Duodenal mucosa (tissue), 2 donors: ENCODE results near the gene PYGO2.

Experiments used
- H3K27ac ChIP-seq: one replicate; pipeline ENCODE4 v1.7.0; 2013; ENCODE audit warnings: low read depth, low read length
- H3K27me3 ChIP-seq, 2 donors: one replicate each; pipeline ENCODE4 v1.7.0; 2013; ENCODE audit warnings: low read length in 2 of 2, control low read depth in 1 of 2; ENCODE audit not compliant: insufficient read depth in 2 of 2, control insufficient read depth in 1 of 2
- H3K36me3 ChIP-seq, 2 donors: one replicate each; pipeline ENCODE4 v1.7.0; 2013; ENCODE audit warnings: low read length in 2 of 2, control low read depth in 1 of 2; ENCODE audit not compliant: insufficient read depth in 2 of 2, control insufficient read depth in 1 of 2
- H3K4me1 ChIP-seq, 2 donors: one replicate each; pipeline ENCODE4 v1.7.0; 2013; ENCODE audit warnings: low read length in 2 of 2, control low read depth in 1 of 2; ENCODE audit not compliant: insufficient read depth in 2 of 2, control insufficient read depth in 1 of 2
- H3K4me3 ChIP-seq, 2 donors: one replicate each; pipeline ENCODE4 v1.7.0; 2013; ENCODE audit warnings: low read length in 2 of 2, low read depth in 1 of 2
- H3K9ac ChIP-seq, 2 donors: one replicate each; pipeline ENCODE4 v1.7.0; 2013; ENCODE audit warnings: low read length in 2 of 2, low read depth in 1 of 2
- H3K9me3 ChIP-seq, 2 donors: one replicate each; pipeline ENCODE4 v1.7.0; 2013; ENCODE audit warnings: low read length in 2 of 2, control low read depth in 1 of 2; ENCODE audit not compliant: control insufficient read depth in 1 of 2

The PYGO2 gene, protein sequence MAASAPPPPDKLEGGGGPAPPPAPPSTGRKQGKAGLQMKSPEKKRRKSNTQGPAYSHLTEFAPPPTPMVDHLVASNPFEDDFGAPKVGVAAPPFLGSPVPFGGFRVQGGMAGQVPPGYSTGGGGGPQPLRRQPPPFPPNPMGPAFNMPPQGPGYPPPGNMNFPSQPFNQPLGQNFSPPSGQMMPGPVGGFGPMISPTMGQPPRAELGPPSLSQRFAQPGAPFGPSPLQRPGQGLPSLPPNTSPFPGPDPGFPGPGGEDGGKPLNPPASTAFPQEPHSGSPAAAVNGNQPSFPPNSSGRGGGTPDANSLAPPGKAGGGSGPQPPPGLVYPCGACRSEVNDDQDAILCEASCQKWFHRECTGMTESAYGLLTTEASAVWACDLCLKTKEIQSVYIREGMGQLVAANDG

DNA sequence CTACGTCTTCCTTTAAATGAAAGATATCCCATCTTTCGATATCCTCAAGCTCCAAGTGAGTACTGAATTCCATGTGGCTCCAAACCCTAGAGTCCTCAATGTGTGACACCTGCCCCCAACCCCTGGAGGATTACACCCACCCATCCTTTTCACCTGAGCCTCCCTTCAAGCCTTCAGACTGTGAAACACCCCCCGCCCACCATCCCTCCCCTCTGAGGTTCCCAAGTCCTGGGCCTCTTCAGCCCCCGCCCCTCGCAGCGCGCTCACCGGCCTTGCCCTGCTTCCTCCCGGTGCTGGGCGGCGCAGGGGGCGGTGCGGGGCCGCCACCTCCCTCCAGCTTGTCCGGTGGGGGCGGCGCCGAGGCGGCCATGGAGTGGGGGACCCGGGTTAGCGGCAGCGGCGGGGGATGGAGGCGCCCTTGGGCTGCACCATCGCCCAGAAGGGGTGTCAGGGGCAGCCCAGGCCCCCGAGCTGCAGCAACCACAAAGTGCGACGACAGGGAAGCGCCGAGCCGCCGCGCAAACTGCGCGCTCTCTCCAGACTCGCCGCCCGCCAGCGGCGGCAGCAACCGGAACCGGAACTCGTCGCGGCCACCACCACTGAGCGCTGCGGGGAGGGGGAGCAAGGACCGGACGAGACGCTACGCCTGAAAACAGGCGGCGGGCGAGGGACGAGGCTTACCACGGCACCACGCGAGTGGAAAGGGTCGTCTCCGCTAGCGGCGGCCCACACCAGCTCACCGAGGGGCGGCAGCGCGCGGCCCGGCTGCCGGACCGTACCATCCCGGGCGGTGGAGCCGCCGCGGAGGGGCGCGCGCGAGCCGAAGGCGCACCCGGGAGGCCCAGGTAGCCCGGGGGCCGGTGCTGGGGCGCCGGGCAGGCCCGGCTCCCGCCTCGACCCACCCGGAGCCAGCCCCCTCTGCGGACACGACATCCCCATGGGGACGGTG is at the start of gene PYGO2:
TSS of gene PYGO2 (minus strand) at position 576 of the 949 bp plus-strand sequence. CDS start at position 370, 206 bp downstream.
- no peaks in the 10 kb centered on the region for H3K9me3 ChIP-seq
- H3K27ac ChIP-seq: peak within 1 kb of the TSS; percentile 99
- H3K27me3 ChIP-seq: no peaks in the 10 kb centered on the region
- H3K4me3 ChIP-seq: peak within 1 kb of the TSS; percentile 77 to 86
- H3K9ac ChIP-seq: peak within 1 kb of the TSS; percentile 76 to 85
- peaks cover 27 to 48% of the 10 kb centered on the region in 2 donors for H3K36me3 ChIP-seq
- H3K4me1 ChIP-seq: peaks cover 16 to 32% of the 10 kb centered on the region in 2 donors

DNA sequence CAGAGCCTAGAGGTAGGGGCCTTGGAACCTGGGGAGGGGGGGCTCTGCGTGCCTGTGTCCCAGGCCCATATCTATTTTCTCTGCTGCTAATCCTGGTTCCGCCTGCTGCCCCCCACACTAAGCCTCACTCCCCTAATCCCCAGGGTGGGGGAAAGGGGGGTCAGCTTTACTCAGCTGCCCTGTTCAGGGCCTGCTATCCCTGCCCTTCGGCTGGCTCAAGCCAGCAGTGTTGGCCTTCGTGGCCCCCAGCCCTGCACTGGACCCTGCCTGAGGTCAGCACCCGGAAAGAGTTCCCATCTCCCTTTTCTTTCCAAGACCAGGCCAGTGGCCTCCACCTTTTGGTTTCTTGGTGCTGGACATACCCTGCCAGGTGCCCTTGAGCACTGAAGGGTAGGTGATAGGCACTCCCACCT is 49.4 kb upstream of the PYGO2 start:
- no peaks in the 10 kb centered on the region for H3K27me3 ChIP-seq
- peak overlapping the region; percentile 76 for H3K27ac ChIP-seq
- H3K4me3 ChIP-seq: peak overlapping the region; percentile 36 to 70
- peaks cover 22% of the 10 kb centered on the region in 2 donors for H3K36me3 ChIP-seq
- no peaks in the 10 kb centered on the region for H3K9me3 ChIP-seq
- H3K4me1 ChIP-seq: peaks cover 78 to 90% of the 10 kb centered on the region in 2 donors
- peak overlapping the region; percentile 52 to 85 for H3K9ac ChIP-seq

DNA sequence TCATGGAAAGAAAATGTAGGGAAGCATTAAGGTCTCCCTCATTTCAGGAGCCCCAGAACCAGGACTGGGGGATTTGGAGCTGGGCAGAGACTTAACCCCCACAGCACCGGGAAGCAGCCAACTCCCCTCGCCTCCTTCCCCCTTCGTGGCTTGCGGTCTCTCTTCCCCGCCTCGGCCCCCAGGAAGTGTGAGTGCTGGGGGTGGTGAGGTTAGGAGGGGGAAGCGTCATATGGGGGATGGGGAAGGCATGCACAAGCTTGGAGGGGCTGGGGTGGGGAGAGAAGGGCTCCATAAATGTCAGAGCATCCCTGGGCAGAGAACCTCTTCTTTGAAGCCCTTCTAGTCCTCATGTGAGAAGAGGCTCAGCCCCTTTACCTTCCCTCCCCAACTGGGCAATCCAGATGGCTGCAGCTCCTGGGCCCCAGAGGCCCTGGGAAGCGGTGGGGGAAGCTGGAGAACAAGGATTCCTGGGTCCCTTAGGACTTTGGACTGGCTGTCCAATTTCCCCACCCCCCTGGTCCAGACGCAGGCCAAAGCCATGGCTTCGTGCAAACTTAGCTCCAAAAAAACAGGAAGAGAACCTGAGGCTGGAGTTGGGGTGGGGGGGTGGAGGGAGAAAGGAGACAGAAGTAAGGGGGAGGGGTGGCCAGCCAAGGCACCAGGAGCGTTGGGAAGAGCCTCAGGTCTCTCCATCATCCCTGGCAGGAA is 48.8 kb upstream of the PYGO2 start:
- Histone ChIP-seq H3K4me3 (peak overlapping the region; percentile 66 to 70), H3K36me3 (peaks cover 16 to 18% of the 10 kb centered on the region in 2 donors), H3K9me3 (no peaks in the 10 kb centered on the region), H3K27me3 (no peaks in the 10 kb centered on the region), H3K4me1 (peaks cover 78 to 90% of the 10 kb centered on the region in 2 donors), H3K27ac (peak overlapping the region; percentile 98), H3K9ac (peak overlapping the region; percentile 64 to 85)

DNA sequence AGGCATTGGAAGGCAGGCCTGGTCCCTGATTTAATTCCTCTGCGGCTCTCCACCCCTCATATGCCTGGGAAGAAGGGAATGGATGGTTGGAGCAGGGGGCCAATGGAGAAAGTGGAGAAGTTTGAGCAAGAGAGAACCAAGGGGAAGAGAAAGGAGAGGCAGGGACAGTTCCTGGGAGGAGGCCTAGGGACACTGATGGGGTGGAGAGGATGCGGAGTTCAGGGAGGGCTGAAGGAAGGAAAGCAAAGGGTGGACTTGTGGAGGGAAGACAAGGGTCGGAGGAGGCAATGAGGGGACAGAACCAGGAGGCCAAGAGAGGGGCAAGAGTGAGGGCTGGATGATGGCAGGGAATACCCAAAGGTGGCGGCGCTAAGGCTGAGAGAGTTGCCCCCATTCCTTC is 48.2 kb upstream of the PYGO2 start:
- Histone ChIP-seq H3K9me3 (no peaks in the 10 kb centered on the region), H3K27ac (peak overlapping the region; percentile 98), H3K4me3 (peak overlapping the region; percentile 66 to 70), H3K36me3 (peaks cover 10 to 16% of the 10 kb centered on the region in 2 donors), H3K4me1 (peaks cover 77 to 91% of the 10 kb centered on the region in 2 donors), H3K27me3 (no peaks in the 10 kb centered on the region), H3K9ac (peak overlapping the region; percentile 64 to 85)

DNA sequence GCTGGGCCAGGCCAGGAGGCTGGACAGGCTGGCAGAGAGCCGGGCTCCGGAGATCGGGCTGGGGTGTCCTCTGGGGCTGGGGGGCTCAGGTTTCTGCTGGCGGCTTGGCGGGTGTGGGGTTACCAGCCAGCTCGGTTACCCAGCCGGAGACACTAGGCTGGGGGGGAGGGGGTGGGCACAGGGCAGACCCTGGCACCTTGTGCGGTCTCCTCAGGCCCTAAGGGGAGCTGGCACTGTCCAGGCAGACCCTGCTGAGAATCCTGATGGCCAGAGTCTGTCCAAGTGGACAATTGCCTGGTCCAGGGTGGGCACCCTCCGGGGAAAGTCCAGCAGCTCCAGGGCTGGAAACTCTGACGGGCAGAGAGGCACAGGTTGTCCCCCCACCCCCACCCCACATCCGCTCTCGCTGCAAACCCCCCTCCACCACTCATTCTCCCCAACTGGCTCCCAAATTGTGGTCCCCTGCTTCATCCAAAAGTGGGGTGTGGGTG is 47.7 kb upstream of the PYGO2 start:
- Histone ChIP-seq H3K4me1 (peaks cover 77 to 91% of the 10 kb centered on the region in 2 donors), H3K9me3 (no peaks in the 10 kb centered on the region), H3K36me3 (peaks cover 5 to 11% of the 10 kb centered on the region in 2 donors), H3K27me3 (no peaks in the 10 kb centered on the region), H3K4me3 (peak overlapping the region; percentile 66 to 70), H3K9ac (peak overlapping the region; percentile 74 to 85), H3K27ac (peak overlapping the region; percentile 98)

DNA sequence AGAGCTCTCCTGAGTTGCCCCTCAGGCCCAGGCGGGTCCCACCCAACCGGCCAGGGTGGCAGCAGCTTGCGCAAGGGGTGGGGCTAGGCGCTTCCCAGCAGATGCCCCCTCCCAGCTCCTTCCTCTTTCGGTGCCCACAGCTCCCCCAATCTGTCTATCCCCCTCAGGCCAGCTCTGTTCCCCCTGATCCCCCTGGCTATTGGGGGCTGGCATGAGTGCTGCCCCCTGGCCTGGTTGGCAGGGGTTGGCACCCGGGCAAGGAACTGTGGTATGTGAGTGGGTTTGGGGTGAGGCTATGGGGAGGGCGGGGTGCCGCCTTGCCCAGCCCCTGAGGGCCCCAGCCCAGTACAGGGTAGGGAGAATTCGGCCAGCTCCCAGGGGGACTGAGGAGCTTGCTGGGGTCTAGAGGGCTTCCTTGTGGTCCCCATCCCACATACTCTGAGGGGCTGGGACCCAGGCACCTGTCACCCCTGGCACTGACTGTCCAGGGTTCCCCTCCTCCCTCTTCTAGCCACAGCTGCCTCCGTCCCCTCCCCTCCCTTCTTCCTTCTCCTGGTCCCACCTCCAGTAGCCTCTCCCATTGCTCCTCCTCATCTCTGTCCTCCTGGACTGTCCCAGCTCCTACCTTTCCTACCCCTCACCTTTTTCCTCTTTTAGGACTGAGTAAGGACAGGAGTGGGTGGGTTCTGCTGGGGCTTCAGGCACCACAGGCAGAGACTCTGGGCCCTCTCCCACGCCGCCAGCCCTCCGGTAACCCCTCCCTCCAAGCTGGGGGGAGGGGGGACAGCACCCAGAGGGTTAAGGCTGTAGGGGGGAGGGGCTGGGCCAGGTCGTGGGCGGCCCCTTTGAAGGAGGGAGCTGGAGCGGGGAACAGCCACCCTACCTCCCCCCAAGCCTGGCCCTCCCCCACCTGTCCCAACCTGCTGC is 46.7 kb upstream of the PYGO2 start:
- Histone ChIP-seq H3K36me3 (peaks cover 0 to 5% of the 10 kb centered on the region in 2 donors), H3K27me3 (no peaks in the 10 kb centered on the region), H3K9ac (peak overlapping the region; percentile 84 to 85), H3K4me3 (peak overlapping the region; percentile 66 to 70), H3K27ac (peak overlapping the region; percentile 98), H3K9me3 (no peaks in the 10 kb centered on the region), H3K4me1 (peaks cover 70 to 86% of the 10 kb centered on the region in 2 donors)

DNA sequence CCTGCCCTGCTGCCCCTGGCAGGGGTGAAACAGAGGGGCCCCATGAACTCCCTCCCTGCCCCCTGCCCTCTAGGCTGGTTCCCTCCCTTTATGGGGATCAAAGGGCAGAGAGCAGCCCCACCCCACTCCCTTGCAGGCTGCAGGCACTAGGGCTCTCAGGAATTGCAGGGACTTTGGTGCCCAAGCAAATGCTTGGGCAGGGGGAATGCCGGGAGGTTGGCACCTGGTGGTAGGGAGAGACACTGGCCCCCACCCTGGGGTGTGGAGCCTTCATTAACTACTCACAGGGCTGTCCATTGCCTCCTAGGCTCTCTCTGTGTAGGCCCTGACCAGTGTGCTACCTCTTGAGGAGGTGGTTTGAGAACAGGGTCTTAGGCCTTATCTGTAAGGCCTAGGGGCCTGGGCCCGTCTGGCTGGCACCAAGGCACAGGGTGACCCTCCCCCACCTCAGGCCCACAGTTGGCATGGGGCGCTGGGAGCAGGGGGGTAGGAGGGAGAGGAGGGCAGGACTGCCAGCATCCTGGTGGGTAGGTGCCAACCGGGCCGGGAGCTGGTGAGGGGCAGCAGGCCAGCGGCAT is 45.8 kb upstream of the PYGO2 start:
- H3K9me3 ChIP-seq: no peaks in the 10 kb centered on the region
- H3K9ac ChIP-seq: peak overlapping the region; percentile 84 to 85
- no peaks in the 10 kb centered on the region for H3K36me3 ChIP-seq
- peak overlapping the region; percentile 66 to 70 for H3K4me3 ChIP-seq
- no peaks in the 10 kb centered on the region for H3K27me3 ChIP-seq
- H3K27ac ChIP-seq: peak overlapping the region; percentile 98
- peaks cover 61 to 77% of the 10 kb centered on the region in 2 donors for H3K4me1 ChIP-seq

DNA sequence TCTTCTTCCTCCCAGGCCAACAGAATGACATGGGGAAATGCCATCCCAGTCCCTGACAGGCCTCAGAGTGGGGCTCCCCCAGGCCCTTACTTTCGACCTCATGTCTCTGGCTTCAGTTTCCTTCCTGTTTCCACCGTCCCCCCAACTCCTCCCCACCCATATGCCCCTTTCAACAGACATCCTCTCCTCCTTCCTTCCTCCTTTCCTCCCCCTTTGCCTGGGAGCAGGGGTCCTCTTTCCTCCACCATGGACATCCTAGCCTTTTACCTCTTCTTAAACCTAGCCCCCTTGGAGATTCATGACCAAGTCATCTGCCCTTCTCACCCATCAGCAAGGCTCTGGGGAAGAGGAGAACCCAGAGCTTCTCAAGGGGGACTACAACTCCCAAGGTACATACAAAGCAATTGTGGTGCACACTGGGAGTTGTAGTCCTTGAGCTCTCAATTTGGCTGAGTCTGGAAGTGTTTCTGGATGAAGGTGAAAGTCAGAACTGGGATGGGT is 45.1 kb upstream of the PYGO2 start:
- H3K36me3 ChIP-seq: no peaks in the 10 kb centered on the region
- H3K9ac ChIP-seq: peak overlapping the region; percentile 84 to 99
- H3K27me3 ChIP-seq: no peaks in the 10 kb centered on the region
- H3K4me3 ChIP-seq: peak overlapping the region; percentile 9 to 97
- no peaks in the 10 kb centered on the region for H3K9me3 ChIP-seq
- peaks cover 55 to 70% of the 10 kb centered on the region in 2 donors for H3K4me1 ChIP-seq
- peak overlapping the region; percentile 98 for H3K27ac ChIP-seq
